NB4 (cell line): ENCODE measurements around the gene RNASET2.

Source experiments
- DNase-seq: peaks from one replicate; pipeline ENCODE4 v3.0.0; 2010; ENCODE audit warnings: low read depth
- H3K4me3 ChIP-seq: one replicate; pipeline ENCODE4 v1.5.1; 2011; ENCODE audit warnings: mild to moderate bottlenecking, low read depth, low read length, moderate library complexity
- CTCF ChIP-seq: IDR thresholded peaks from one replicate; pipeline ENCODE4 v1.5.1; 2012; ENCODE audit warnings: low read depth, low read length
- MAX ChIP-seq: IDR thresholded peaks from 2 replicates; pipeline ENCODE4 v1.6.1; 2011; ENCODE audit warnings: low read depth, low read length
- MYC ChIP-seq: IDR thresholded peaks from 2 replicates; pipeline ENCODE4 v1.6.1; 2011; ENCODE audit warnings: low read depth, low read length
- POLR2A ChIP-seq: IDR thresholded peaks from 2 replicates; pipeline ENCODE4 v1.6.1; 2011; ENCODE audit warnings: mild to moderate bottlenecking; ENCODE audit not compliant: insufficient read length; ENCODE audit errors: extremely low read depth

RNASET2 gene

DNA sequence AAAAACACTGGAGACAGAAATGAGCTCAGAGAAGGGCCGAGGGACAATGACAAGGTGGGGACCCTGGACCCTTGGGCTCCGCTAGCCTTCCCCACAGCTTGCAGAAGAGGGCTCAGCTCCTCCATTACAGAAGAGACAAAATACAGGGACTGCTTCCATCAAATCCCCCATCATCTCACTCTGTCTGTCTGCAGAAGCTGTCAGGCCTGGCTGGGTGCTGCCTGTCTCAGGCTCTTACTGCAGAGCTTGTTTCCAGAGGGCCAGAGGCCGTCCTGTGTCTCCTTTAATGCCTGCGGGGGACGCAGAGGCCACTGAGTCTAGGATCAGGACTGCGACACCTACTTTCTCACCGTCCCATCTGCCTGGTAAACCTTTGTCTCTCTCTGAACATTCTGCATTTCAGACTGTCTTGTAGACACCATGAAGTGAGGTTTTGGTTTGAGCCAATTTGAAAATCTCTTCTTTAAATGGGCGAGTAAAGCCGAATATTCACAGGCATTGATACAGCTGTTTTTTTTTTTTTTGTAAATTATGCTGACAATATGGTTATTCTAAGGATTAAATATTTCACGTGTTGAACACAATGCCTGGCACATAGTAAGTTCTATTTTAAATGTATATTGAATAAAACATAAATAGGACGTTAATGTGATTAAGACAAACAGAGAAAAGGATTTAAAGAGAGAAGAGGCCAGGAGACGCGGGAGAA lies 28.3 kb downstream of the RNASET2 start:
- no peak for DNase-seq
- no peak overlapping the region for H3K4me3 ChIP-seq
- TF ChIP-seq POLR2A (no peak), MYC (no peak), MAX (no peak), CTCF (no peak)

GRCh38 chr6:166927240-166927934 lies 29.0 kb downstream of the RNASET2 start:
- TF ChIP-seq CTCF (no peak), POLR2A (no peak), MAX (no peak), MYC (no peak)
- DNase-seq: no peak
- no peak overlapping the region for H3K4me3 ChIP-seq

DNA sequence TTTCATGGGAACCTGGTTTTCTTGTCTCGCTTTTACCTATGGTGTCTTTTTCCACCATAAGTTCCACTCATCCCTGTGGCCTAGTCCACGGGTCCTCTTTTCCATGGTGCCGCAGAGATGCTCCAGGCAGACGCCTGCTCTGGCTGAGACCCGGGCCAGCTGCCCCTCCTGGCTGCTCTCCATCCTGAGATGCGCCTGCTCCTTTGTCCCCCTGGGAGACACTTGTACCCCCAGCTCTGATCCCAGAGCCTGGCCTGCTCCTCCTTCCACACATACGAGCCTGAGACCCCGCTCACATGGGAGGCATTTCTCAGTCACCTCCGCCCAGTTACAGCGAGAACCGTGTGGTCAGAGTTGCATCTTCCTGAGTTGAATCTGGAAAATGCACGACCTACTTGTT lies 29.6 kb downstream of the RNASET2 start:
- no peak overlapping the region for H3K4me3 ChIP-seq
- TF ChIP-seq POLR2A: no peak
- no peak for TF ChIP-seq CTCF
- TF ChIP-seq MYC: no peak
- no peak for TF ChIP-seq MAX
- no peak for DNase-seq

- no peak overlapping the region for H3K4me3 ChIP-seq
- no peak for TF ChIP-seq CTCF
- TF ChIP-seq MYC: no peak
- TF ChIP-seq POLR2A: no peak
- no peak for TF ChIP-seq MAX
- DNase-seq: no peak
These were observed 31.0 kb downstream of the RNASET2 start for GRCh38 chr6:166925141-166925996.

- no peak overlapping the region for H3K4me3 ChIP-seq
- DNase-seq: no peak
- TF ChIP-seq CTCF: no peak
- TF ChIP-seq MAX: no peak
- no peak for TF ChIP-seq POLR2A
- no peak for TF ChIP-seq MYC
These were observed 31.8 kb downstream of the RNASET2 start for GRCh38 chr6:166924531-166924930.
